Caki2 (cell line): ENCODE results near the gene ANTXR1. TPM values are rescaled to one million over a fixed set of nuclear protein-coding genes. Genes with fewer than 3 reads are reported as not detected.

Experiments used
- DNase-seq: peaks from one replicate; pipeline ENCODE4 v3.0.0-alpha.2; 2015; ENCODE audit warnings: low read depth
- in situ Hi-C: cut with HindIII; loops from 2 replicates; pipeline ENCODE4 v1.10.0; 2016; ENCODE audit warnings: low sequenced_read_pairs, low pct_unique_long_range_greater_than_20kb, mixed read lengths
- total RNA-seq: library from RNA; depleted of rRNA; stranded (reverse); fragments of >200 nt; shearing (Covaris generic); gene quantifications from 2 replicates; pipeline ENCODE4 v1.2.3, GENCODE V29; 2014; ENCODE audit warnings: low replicate concordance

ANTXR1 gene
- total RNA-seq, 1 experiment from 2014 or later = 1.1 TPM

DNA sequence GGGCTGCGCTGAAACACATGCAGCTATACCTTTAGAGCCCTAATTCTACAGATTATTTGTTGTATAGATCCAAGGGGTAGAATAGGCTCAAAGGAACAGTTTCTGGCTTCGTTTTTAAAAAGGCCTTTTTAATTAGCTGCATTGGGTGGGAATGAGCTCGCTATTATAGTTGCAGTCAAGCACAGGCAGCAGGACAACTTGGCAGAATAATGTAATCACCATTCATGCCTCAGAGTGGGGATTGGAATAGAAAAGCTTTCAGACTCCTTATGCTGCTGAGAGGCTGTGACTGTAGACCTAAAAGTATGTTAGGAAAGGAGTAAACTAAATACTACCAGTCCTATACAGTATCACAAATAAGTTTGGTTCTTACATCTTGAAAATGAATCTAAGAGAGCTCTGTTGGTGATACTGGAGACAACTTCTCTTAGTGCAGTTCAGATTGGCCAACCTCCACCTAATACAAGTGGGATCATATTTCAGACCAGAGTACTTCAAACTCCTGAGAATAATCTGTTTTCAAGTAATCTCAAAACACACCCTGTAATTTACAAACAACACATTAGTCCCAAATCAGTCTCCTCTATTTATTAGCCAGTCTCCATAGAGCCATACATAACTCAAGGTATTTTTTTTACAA is 121.4 kb downstream of the ANTXR1 start:
- DNase-seq = no peak
- in situ Hi-C loops = no loop called here

DNA sequence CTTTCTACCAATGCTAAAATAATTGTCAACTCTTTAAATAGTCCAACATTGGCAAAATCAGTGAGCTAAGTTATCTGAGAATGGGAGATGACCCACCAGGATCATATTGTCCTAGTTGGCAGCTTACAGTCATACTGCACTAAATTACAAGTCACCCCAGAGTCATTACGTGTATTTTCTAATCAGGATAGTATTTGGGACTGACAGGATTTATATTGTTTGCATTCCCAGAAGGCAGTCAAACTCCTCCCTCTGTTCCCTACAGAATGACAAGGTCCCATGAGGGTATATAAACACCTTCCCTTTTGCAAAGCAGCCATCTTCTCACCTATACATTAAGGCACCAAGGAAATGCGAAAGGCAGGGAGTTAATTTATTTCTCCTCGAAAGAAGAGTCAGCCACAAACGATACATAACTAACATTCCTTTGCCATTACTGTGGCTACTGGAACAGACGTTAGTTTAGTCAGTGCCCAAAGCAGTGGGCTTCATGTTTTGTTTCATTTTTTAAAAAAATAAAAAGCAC is 125.3 kb downstream of the ANTXR1 start:
- in situ Hi-C loops = no loop called here
- DNase-seq = peak; percentile 35

GRCh38 chr2:69138793-69139459 is 125.9 kb downstream of the ANTXR1 start:
- peak; percentile 31 for DNase-seq
- in situ Hi-C loops = no loop called here

GRCh38 chr2:69139778-69140670 is 127.0 kb downstream of the ANTXR1 start:
- DNase-seq = no peak
- in situ Hi-C loops = no loop called here

GRCh38 chr2:69141061-69141460 is 128.1 kb downstream of the ANTXR1 start:
- in situ Hi-C loops = no loop called here
- DNase-seq = no peak

DNA sequence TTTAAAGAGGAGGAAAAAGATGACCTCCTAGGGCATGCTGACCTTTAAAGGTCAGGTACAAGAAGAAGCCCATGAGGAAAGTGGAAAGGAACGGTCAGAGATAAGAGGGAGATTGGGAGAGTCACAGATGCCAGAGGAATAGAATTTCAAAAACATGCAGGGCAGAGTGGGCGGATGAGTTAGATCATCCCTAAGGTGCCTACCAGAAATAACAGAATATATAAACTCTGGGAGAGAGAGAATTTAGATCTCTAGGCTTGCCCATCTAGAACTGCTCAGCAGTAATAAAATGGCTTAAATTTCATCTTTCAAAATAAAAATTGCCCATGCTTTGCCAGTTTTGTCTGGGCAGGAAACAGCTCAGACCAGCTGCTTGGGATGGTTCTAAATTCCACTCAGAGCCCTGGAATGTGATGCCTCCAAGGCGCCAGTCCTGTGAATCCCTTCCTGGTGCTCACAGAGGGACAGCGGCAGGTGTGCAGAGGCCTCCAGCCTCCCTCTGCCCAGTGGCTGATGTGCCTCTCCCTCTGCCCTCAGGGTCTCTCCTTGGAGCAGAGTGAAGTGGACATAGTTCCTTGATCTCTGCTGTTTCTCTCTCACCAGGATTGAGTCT is 130.9 kb downstream of the ANTXR1 start:
- in situ Hi-C loops = no loop called here
- DNase-seq = no peak

- no peak for DNase-seq
- in situ Hi-C loops = no loop called here
These were observed 132.2 kb downstream of the ANTXR1 start for GRCh38 chr2:69145204-69145603.

DNA sequence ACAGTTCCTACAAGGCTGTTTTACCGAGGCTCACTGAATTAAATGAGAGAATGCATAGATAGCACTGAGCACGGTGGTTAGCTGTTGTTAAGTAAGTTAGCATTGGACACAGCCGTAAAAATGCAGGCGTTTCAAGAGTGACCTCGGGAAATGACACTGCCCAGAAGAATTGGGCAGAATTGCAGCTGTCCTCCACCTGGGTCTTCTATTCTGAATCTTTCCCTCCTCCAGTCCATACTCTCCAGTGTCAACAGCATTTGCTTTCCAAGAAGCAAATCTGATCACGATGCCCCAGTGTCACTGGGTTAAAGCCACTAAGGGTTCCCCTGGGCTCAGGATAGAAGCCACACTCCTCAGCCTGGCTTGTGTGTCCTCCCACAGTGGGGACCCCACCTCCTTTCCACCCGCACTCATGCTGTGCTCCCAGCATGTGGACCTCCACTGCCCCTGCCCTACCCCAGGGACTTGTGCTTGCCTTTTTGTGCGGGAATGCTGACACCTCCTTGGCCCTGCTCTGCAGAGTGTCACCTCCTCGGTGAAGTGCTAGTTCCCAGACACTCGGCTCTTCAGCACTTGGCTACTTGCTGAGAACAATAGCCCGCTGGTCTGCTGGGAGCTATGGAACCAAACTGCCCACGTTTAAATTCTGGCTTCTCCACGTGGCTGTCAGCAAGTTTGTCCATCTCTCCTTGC is 135.0 kb downstream of the ANTXR1 start:
- in situ Hi-C loops = no loop called here
- DNase-seq = no peak

GRCh38 chr2:69149631-69150215 is 136.7 kb downstream of the ANTXR1 start:
- in situ Hi-C loops = no loop called here
- DNase-seq = no peak

DNA sequence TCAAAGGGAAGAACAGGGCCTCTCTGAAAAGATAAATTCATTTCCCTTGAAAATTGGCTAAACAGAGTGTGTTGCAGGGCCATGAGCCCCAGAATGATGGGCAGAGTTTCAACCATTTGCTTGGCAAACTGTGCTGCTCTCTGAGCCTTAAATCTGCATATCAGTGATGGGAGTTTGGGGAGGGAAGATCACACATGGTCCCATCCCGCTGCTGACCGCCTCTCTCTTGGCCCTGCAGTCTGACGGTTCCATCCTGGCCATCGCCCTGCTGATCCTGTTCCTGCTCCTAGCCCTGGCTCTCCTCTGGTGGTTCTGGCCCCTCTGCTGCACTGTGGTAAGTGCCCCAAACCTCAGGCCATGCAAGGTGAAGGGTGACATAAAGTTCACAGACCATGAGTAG is 139.0 kb downstream of the ANTXR1 start:
- no peak for DNase-seq
- in situ Hi-C loops = no loop called here

GRCh38 chr2:69152847-69153583 is 140.0 kb downstream of the ANTXR1 start:
- in situ Hi-C loops = no loop called here

GRCh38 chr2:69154106-69154505 is 141.1 kb downstream of the ANTXR1 start:
- in situ Hi-C loops = no loop called here
- no peak for DNase-seq

More at GRCh38 chr2:69152847-69153583, 140.0 kb downstream of the ANTXR1 start:
- no peak for DNase-seq

DNA sequence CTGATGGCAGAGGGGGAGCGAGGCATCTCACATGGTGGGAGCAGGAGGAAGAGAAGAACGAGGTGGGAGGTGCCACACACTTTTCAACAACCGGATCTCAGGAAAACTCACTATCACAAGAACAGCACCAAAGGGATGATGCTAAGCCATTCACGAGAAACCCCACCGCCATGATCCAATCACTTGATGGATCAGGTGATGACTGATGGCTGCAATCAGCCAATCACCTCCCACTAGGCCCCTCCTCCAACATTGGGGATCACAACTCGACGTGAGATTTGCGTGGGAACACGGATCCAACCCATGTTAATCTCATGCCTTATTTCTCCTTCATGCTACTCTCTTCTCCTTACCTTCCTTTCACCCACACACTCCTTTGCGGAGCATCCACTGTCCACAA is 143.6 kb downstream of the ANTXR1 start:
- no peak for DNase-seq
- in situ Hi-C loops = no loop called here

- DNase-seq = no peak
- in situ Hi-C loops = no loop called here
These were observed 144.5 kb downstream of the ANTXR1 start for GRCh38 chr2:69157441-69157840.

- no peak for DNase-seq
- in situ Hi-C loops = no loop called here
These were observed 147.0 kb downstream of the ANTXR1 start for GRCh38 chr2:69159986-69160385.

DNA sequence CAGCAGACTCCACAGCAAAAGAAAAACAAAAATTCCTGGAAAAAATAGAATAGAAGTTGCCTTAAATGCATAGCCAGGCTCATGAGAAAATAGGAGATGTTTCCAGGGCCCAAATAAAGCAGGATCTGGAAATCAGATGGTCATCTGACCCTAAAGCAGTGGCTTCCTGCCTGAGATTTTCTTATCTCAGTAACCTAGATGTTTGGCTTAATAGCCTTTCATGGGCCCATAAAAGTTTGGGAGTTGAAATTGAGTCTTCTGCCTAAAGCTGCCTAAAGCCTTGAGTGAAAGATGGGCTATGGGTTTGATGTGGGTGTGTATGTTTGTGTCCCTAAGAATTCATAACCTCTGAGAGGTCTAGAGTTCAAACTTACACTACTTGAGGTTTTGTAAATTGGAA is 149.1 kb downstream of the ANTXR1 start:
- DNase-seq = no peak
- in situ Hi-C loops = no loop called here

GRCh38 chr2:69163109-69163508 is 150.1 kb downstream of the ANTXR1 start:
- in situ Hi-C loops = no loop called here
- peak; percentile 12 for DNase-seq
